NCI-H1092 treated with DMSO at 0.1 percent for 48 hours (cell line): ENCODE results near the gene EYA3.

Experiments
- DNase-seq: peaks from one replicate; lab custom pipeline; 2025; lab: John Stamatoyannopoulos, UW

EYA3 gene

GRCh38 chr1:27938488-27938887 is 149.9 kb downstream of the EYA3 start:
- DNase-seq, result no peak

GRCh38 chr1:27937524-27937836 is 150.9 kb downstream of the EYA3 start:
- DNase-seq, result no peak

DNA sequence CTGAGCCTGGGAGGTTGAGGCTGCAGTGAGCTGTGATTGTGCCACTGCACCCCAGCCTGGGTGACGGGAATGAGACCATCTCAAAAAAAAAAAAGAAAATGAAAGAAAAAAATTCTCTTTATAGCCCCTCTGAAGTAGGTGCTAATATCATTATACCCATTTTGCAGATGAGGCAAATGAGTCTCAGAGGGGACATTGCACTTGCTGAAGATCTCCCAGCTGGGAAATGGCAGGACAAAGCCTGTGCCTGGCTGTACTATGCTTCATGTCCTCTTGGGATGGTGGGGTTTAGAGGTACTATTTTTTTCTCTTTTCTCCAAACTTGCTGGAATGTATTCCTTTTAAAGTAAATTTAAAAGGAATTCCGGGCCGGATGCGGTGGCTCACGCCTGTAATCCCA is 152.0 kb downstream of the EYA3 start:
- no peak for DNase-seq

GRCh38 chr1:27935721-27936120 is 152.7 kb downstream of the EYA3 start:
- DNase-seq, result no peak

GRCh38 chr1:27934818-27935549 is 153.4 kb downstream of the EYA3 start, which contains the start of gene SMPDL3B:
Gene SMPDL3B (plus strand): TSS chr1:27935000. CDS start chr1:27935184, 184 bp downstream.
- DNase-seq, result no peak

- no peak for DNase-seq
Observed at GRCh38 chr1:27931759-27932158, 156.7 kb downstream of the EYA3 start.

GRCh38 chr1:27931184-27931583 is 157.2 kb downstream of the EYA3 start:
- no peak for DNase-seq

GRCh38 chr1:27928216-27928954 is 160.0 kb downstream of the EYA3 start:
- DNase-seq, result no peak

- no peak for DNase-seq
Observed at GRCh38 chr1:27922272-27922671, 166.1 kb downstream of the EYA3 start.
